K562 (cell line): ENCODE results near the gene ELOB.

Source experiments
- CBFB ChIP-seq: sonication (generic); formaldehyde crosslinking; IDR thresholded peaks from 2 replicates; pipeline ENCODE4 v1.4.0; 2020; ENCODE audit warnings: mild to moderate bottlenecking, missing genetic modification reagents
- CBX8 ChIP-seq: fragments of 200-600 bp; sonication (generic); IDR thresholded peaks from 2 replicates; pipeline ENCODE4 v1.6.1; 2012; ENCODE audit warnings: borderline replicate concordance, mixed run types, low read depth, mild to moderate bottlenecking, moderate library complexity, mixed read lengths, low read length, control low read depth, inconsistent platforms; ENCODE audit not compliant: poor library complexity, severe bottlenecking; ENCODE audit errors: extremely low read depth
- MYC ChIP-seq, 2 experiments: fragments of 250-450 bp in 1 of 2; sonication (Bioruptor Pico) in 1 of 2; IDR thresholded peaks; 2 replicates each; pipeline versions ENCODE4 v1.5.1 to v1.6.1; 2012 to 2021; ENCODE audit warnings: low read depth in 2 of 2, borderline replicate concordance in 1 of 2, improper control_type of control experiment in 1 of 2, low read length in 1 of 2, mild to moderate bottlenecking in 1 of 2, moderate library complexity in 1 of 2
- POLR2A ChIP-seq: fragments of 450-650 bp; conservative IDR thresholded peaks from 2 replicates; pipeline ENCODE4 v1.6.1; 2016
- YY1 ChIP-seq, 3 experiments: IDR thresholded peaks; 2 replicates each; pipeline ENCODE4 v1.6.1; 2011; ENCODE audit warnings: low read length in 2 of 3, mild to moderate bottlenecking in 2 of 3, moderate library complexity in 2 of 3, borderline replicate concordance in 1 of 3, control low read depth in 1 of 3, low read depth in 1 of 3; ENCODE audit not compliant: insufficient read depth in 3 of 3, insufficient replicate concordance in 2 of 3, control insufficient read depth in 1 of 3, insufficient read length in 1 of 3; ENCODE audit errors: extremely low read depth in 1 of 3
- TF ChIP-seq, protein P1 (sequence below), 3 experiments: IDR thresholded peaks in 2 of 3; conservative IDR thresholded peaks in 1 of 3; 2 replicates each; pipeline ENCODE4 v1.5.1; 2011 to 2012; ENCODE audit warnings: low read length in 3 of 3, mild to moderate bottlenecking in 3 of 3, control low read depth in 2 of 3, improper control_type of control experiment in 1 of 3, inconsistent platforms in 1 of 3, low read depth in 1 of 3, mixed read lengths in 1 of 3, moderate library complexity in 1 of 3; ENCODE audit not compliant: insufficient read depth in 2 of 3

DNA sequence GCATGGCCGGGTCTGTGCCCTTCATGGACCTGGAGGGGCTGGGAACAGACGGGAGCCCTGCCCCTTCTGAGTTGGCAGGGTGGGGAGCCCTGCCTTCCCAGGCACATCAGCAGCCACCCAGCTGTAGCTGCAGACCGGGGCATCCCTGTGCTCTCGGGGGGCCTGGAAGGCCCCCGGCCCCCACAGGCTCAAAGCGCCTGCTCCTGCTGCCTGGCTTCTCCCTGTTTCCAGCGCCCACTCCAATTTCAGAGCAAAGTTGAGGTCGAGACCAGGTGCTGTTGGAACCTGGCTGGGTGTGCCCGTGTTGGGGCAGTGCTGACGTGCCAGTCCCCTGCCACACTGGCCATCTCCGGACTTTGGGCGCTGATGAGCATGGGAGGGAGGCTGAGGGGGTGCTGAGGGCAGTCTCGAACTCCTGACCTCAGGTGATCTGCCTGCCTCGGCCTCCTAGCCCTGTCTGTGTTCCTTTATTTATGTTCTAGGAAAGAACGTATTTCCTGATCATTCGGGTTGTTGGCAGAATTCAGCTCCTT lies 52.2 kb downstream of the ELOB start:
- TF ChIP-seq CBFB (no peak), POLR2A (no peak), YY1 (IDR thresholded peaks at IDR 0.05; ENCODE audit: borderline replicate concordance in 1 of 3, control insufficient read depth in 1 of 3, extremely low read depth in 1 of 3, insufficient read depth in 3 of 3, insufficient read length in 1 of 3, insufficient replicate concordance in 2 of 3, low read depth in 1 of 3, low read length in 2 of 3) (no peak), MYC (IDR thresholded peaks at IDR 0.05; ENCODE audit: low read depth, low read length) (no peak), MYC (CRISPR knock-in tag; IDR thresholded peaks at IDR 0.05; ENCODE audit: borderline replicate concordance, low read depth) (no peak), CBX8 (no peak)
- TF ChIP-seq, protein P1, sequence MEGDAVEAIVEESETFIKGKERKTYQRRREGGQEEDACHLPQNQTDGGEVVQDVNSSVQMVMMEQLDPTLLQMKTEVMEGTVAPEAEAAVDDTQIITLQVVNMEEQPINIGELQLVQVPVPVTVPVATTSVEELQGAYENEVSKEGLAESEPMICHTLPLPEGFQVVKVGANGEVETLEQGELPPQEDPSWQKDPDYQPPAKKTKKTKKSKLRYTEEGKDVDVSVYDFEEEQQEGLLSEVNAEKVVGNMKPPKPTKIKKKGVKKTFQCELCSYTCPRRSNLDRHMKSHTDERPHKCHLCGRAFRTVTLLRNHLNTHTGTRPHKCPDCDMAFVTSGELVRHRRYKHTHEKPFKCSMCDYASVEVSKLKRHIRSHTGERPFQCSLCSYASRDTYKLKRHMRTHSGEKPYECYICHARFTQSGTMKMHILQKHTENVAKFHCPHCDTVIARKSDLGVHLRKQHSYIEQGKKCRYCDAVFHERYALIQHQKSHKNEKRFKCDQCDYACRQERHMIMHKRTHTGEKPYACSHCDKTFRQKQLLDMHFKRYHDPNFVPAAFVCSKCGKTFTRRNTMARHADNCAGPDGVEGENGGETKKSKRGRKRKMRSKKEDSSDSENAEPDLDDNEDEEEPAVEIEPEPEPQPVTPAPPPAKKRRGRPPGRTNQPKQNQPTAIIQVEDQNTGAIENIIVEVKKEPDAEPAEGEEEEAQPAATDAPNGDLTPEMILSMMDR (IDR thresholded peaks at IDR 0.05 in 2 of 3, conservative IDR thresholded peaks at IDR 0.05 in 1 of 3; ENCODE audit: insufficient read depth in 2 of 3, low read depth in 1 of 3, low read length in 3 of 3), result no peak
